Tibial nerve (tissue), 4 donors: ENCODE measurements around the gene CLGN. TPM values are rescaled to one million over a fixed set of nuclear protein-coding genes. Genes with fewer than 3 reads are reported as not detected.
"Not testable (repeated sequence)": the region's sequence is repeated elsewhere in the genome, so short reads cannot be mapped to it uniquely, and the experiment has no call there.

Experiments
- DNase-seq, 2 donors: peaks; one replicate each; pipeline ENCODE4 v3.0.0-alpha.2; 2019; ENCODE audit warnings: low spot score in 2 of 2
- H3K27ac ChIP-seq, 4 donors: fragments of 200-600 bp; sonication (generic) in 3 of 4; one replicate each; pipeline ENCODE4 v1.5.1; 2017 to 2019; ENCODE audit warnings: mild to moderate bottlenecking in 1 of 4
- H3K27me3 ChIP-seq, 2 donors: fragments of 200-600 bp; sonication (generic) in 1 of 2; one replicate each; pipeline versions ENCODE4 v1.5.1 to v1.6.0; 2017 to 2019
- H3K36me3 ChIP-seq, 3 donors: fragments of 200-600 bp; sonication (generic); one replicate each; pipeline ENCODE4 v1.5.1; 2018 to 2019
- H3K4me1 ChIP-seq, 4 donors: fragments of 200-600 bp; sonication (generic) in 3 of 4; one replicate each; pipeline ENCODE4 v1.5.1; 2017 to 2019
- H3K4me3 ChIP-seq, 4 donors: fragments of 200-600 bp; sonication (generic) in 3 of 4; one replicate each; pipeline ENCODE4 v1.5.1; 2017 to 2019; ENCODE audit warnings: mild to moderate bottlenecking in 1 of 4, moderate library complexity in 1 of 4
- H3K9me3 ChIP-seq, 4 donors: fragments of 200-600 bp; sonication (generic) in 3 of 4; one replicate each; pipeline ENCODE4 v1.5.1; 2017 to 2019
- CTCF ChIP-seq, 5 experiments: fragments of 200-600 bp in 3 of 5; fragments of 450-650 bp in 2 of 5; sonication (generic) in 3 of 5; IDR thresholded peaks; one replicate each; pipeline ENCODE4 v1.5.1; 2016 to 2019; ENCODE audit warnings: antibody characterized with exemption in 5 of 5, mild to moderate bottlenecking in 3 of 5, moderate library complexity in 2 of 5
- EP300 ChIP-seq, 2 donors: sonication (generic); formaldehyde crosslinking; IDR thresholded peaks; one replicate each; pipeline ENCODE4 v1.6.1; 2017; ENCODE audit warnings: antibody characterized with exemption in 2 of 2, mild to moderate bottlenecking in 1 of 2
- POLR2A ChIP-seq, 2 donors: fragments of 450-650 bp; IDR thresholded peaks; one replicate each; pipeline ENCODE4 v1.6.1; 2017; ENCODE audit warnings: antibody characterized with exemption in 2 of 2, mild to moderate bottlenecking in 2 of 2, moderate library complexity in 2 of 2
- WGBS, 2 donors: methylation state at CpG; one replicate each; pipeline ENCODE4 v1.1.5; 2018; 5-methylcytosine and 5-hydroxymethylcytosine counted together
- total RNA-seq, 4 donors: library from RNA; depleted of rRNA; stranded (reverse); fragments of >200 nt; gene quantifications; one replicate each; pipeline ENCODE4 v1.1.0, GENCODE V29; 2016

CLGN gene
- total RNA-seq, 4 donors from 2014 or later = 0.42 to 2.5 (median 1.1) TPM

- Histone ChIP-seq H3K27ac (no peak overlapping the region), H3K9me3 (no peaks in the 10 kb centered on the region), H3K4me3 (no peak overlapping the region), H3K4me1 (no peaks in the 10 kb centered on the region), H3K36me3 (no peaks in the 10 kb centered on the region), H3K27me3 (no peaks in the 10 kb centered on the region)
- 78 to 81% methylated on average over 1 of the region's 1 CpG for WGBS, 2 donors
- DNase-seq = no peak
- no peak for TF ChIP-seq POLR2A (IDR thresholded peaks at IDR 0.05)
- no peak for TF ChIP-seq EP300 (IDR thresholded peaks at IDR 0.05)
- no peak for TF ChIP-seq CTCF (IDR thresholded peaks at IDR 0.05)
These were observed 36.2 kb upstream of the CLGN start for GRCh38 chr4:140463614-140464013.

DNA sequence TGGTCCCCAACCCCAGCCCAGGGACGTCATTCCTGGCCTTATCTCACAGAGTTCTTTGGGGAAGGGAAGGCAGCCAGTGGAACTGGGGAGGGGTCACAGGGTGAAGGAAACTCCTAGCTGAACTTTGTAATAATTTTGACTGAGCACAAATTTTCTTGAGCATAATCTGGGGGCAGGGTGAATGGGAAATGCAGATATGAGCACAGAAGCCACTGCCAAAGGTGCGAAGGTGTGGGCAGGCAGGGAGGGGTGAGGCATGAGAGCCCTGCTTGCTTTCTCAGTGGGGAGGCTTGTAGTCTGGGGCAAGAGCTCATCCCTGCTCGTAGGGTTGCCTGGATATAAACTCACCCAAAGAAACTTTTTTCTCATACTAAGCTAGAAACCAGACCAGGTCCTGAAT is 35.7 kb upstream of the CLGN start:
- Histone ChIP-seq H3K36me3 (no peaks in the 10 kb centered on the region), H3K27me3 (no peaks in the 10 kb centered on the region), H3K4me3 (no peak overlapping the region), H3K27ac (no peak overlapping the region), H3K4me1 (no peaks in the 10 kb centered on the region), H3K9me3 (no peaks in the 10 kb centered on the region)
- no peak for DNase-seq
- no peak for TF ChIP-seq EP300 (IDR thresholded peaks at IDR 0.05)
- no peak for TF ChIP-seq POLR2A (IDR thresholded peaks at IDR 0.05)
- TF ChIP-seq CTCF (IDR thresholded peaks at IDR 0.05) = no peak
- WGBS, 2 donors = 74% methylated on average over 3 of the region's 3 CpGs

DNA sequence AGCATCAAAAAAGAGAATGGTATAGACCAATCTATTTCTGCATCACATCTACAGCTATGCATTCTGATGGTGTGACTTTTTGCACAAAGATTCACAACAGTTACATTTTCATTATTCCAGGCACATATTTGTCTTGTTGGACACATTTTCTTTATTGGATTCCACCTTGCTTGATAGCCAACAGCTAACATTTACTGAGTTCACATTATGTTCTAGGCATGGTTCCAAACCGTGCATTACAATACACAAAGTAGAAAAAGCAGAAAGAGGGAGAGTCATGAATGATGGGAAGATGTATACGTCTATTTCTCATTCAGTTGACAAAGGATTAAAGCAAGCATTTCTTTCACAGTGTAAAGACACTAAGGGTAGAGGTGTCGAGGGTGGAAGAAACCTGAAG is 22.9 kb upstream of the CLGN start:
- no peak for DNase-seq
- no peaks in the 10 kb centered on the region for H3K4me1 ChIP-seq
- no peak for TF ChIP-seq EP300 (IDR thresholded peaks at IDR 0.05)
- no peak for TF ChIP-seq POLR2A (IDR thresholded peaks at IDR 0.05)
- no peak for TF ChIP-seq CTCF (IDR thresholded peaks at IDR 0.05)
- no peaks in the 10 kb centered on the region for H3K9me3 ChIP-seq
- no peaks in the 10 kb centered on the region for H3K27me3 ChIP-seq
- no peak overlapping the region for H3K4me3 ChIP-seq
- H3K27ac ChIP-seq = no peak overlapping the region
- H3K36me3 ChIP-seq = no peaks in the 10 kb centered on the region
- 39 to 54% methylated on average over 3 of the region's 3 CpGs for WGBS, 2 donors

DNA sequence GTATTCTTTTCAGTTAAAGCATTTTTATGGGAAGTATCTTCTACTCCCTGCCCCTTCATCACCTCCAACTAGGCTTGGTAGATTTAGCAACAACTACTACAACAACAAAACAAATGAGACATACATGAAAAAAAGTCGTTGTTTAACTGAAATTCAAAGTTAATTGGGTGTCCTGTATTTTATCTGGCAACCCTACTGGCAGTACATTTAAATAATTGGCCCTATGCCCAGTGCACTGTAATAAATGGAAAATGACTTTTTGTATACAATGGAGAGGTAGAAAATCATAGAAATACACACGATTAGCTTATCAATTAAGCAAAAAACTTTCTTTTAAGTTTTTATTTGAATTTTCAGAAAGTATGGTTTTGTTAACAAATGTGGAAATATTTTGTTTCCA is 21.4 kb upstream of the CLGN start:
- no peaks in the 10 kb centered on the region for H3K27me3 ChIP-seq
- WGBS, 2 donors = 17 to 20% methylated on average over 2 of the region's 2 CpGs
- no peaks in the 10 kb centered on the region for H3K9me3 ChIP-seq
- TF ChIP-seq CTCF (IDR thresholded peaks at IDR 0.05) (no peak), EP300 (IDR thresholded peaks at IDR 0.05) (no peak), POLR2A (IDR thresholded peaks at IDR 0.05) (no peak)
- no peaks in the 10 kb centered on the region for H3K4me1 ChIP-seq
- no peaks in the 10 kb centered on the region for H3K36me3 ChIP-seq
- no peak for DNase-seq
- no peak overlapping the region for H3K4me3 ChIP-seq
- H3K27ac ChIP-seq = no peak overlapping the region

DNA sequence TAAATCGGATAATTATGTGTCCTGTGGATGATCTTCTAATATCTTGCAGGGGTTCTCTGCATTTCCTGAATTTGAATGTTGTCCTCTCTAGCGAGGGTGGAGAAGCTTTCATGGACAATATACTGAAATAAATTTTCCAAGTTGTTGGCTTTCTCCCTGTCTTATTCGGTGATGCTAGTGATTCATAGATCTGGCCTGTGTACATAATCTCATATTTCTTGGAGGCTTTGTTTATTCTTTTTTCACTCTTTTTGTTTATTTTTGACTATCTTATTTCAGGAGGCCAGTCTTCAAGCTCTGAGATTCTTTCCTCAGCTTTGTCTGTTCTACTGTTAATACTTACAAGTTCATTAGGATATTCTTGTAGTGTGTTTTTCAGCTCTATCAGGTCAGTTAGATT is 20.7 kb upstream of the CLGN start:
- Histone ChIP-seq H3K36me3 (no peaks in the 10 kb centered on the region), H3K4me1 (no peaks in the 10 kb centered on the region), H3K27ac (no peak overlapping the region), H3K9me3 (no peaks in the 10 kb centered on the region), H3K4me3 (no peak overlapping the region), H3K27me3 (no peaks in the 10 kb centered on the region)
- DNase-seq = no peak
- WGBS, 2 donors = 57 to 61% methylated on average over 3 of the region's 3 CpGs
- no peak for TF ChIP-seq CTCF (IDR thresholded peaks at IDR 0.05)
- no peak for TF ChIP-seq POLR2A (IDR thresholded peaks at IDR 0.05)
- TF ChIP-seq EP300 (IDR thresholded peaks at IDR 0.05) = no peak

GRCh38 chr4:140444347-140444746 is 16.9 kb upstream of the CLGN start:
- H3K9me3 ChIP-seq, H3K36me3 ChIP-seq, DNase-seq, H3K27me3 ChIP-seq, H3K4me1 ChIP-seq, H3K4me3 ChIP-seq, H3K27ac ChIP-seq: not testable (repeated sequence)
- 92 to 94% methylated on average over 4 of the region's 4 CpGs for WGBS, 2 donors
